Esophagus muscularis mucosa (tissue), 4 donors: ENCODE measurements around the gene SCARF2. TPM values are rescaled to one million over a fixed set of nuclear protein-coding genes. Genes with fewer than 3 reads are reported as not detected.

Experiments
- DNase-seq: peaks from one replicate; pipeline ENCODE4 v3.0.0-alpha.2; 2017; ENCODE audit errors: extremely low spot score
- H3K27ac ChIP-seq, 4 donors: fragments of 200-600 bp; sonication (generic); replicated peaks in 1 of 4; 1 replicate in 3 of 4; 2 replicates in 1 of 4; pipeline ENCODE4 v1.5.1; 2016 to 2019; ENCODE audit warnings: mild to moderate bottlenecking in 1 of 4
- H3K27me3 ChIP-seq, 4 donors: fragments of 200-600 bp; sonication (generic); one replicate each; pipeline versions ENCODE4 v1.5.1 to v1.6.0; 2016 to 2019
- H3K36me3 ChIP-seq, 4 donors: fragments of 200-600 bp; sonication (generic); one replicate each; pipeline ENCODE4 v1.5.1; 2016 to 2019
- H3K4me1 ChIP-seq, 4 donors: fragments of 200-600 bp; sonication (generic); one replicate each; pipeline ENCODE4 v1.5.1; 2016 to 2019
- H3K4me3 ChIP-seq, 4 donors: fragments of 200-600 bp; sonication (generic); 1 replicate in 2 of 4; 2 replicates in 2 of 4; pipeline ENCODE4 v1.5.1; 2016 to 2019; ENCODE audit warnings: mild to moderate bottlenecking in 4 of 4, moderate library complexity in 1 of 4
- H3K9me3 ChIP-seq, 4 donors: fragments of 200-600 bp; sonication (generic); 1 replicate in 3 of 4; 2 replicates in 1 of 4; pipeline ENCODE4 v1.5.1; 2016 to 2019
- CTCF ChIP-seq, 3 experiments: fragments of 200-600 bp in 2 of 3; fragments of 450-650 bp in 1 of 3; sonication (generic) in 2 of 3; IDR thresholded peaks; one replicate each; pipeline ENCODE4 v1.5.1; 2017 to 2019; ENCODE audit warnings: antibody characterized with exemption in 3 of 3, mild to moderate bottlenecking in 2 of 3, moderate library complexity in 1 of 3
- EP300 ChIP-seq: sonication (generic); formaldehyde crosslinking; IDR thresholded peaks from one replicate; pipeline ENCODE4 v1.6.1; 2017; ENCODE audit warnings: antibody characterized with exemption
- POLR2A ChIP-seq: fragments of 450-650 bp; IDR thresholded peaks from one replicate; pipeline ENCODE4 v1.6.1; 2017; ENCODE audit warnings: antibody characterized with exemption, moderate library complexity, mild to moderate bottlenecking, low read depth
- POLR2AphosphoS5 ChIP-seq, 2 donors: sonication (generic); formaldehyde crosslinking; IDR thresholded peaks; one replicate each; pipeline ENCODE4 v1.6.1; 2017; ENCODE audit warnings: antibody characterized with exemption in 2 of 2
- WGBS: methylation state at CpG from one replicate; pipeline ENCODE4 v1.1.5; 2018; 5-methylcytosine and 5-hydroxymethylcytosine counted together
- intact Hi-C: fragments of 100-400 bp; cut with DNase I; formaldehyde crosslinking; loops from one replicate; pipeline ENCODE4 v1.15.1; 2023
- total RNA-seq, 4 donors: library from RNA; depleted of rRNA; stranded (reverse); fragments of >200 nt; gene quantifications; one replicate each; pipeline versions ENCODE4 v1.1.0 to v1.2.1, GENCODE V29; 2016

The SCARF2 gene
- total RNA-seq, 4 donors from 2014 or later: 14.5 to 31.6 (median 22.2) TPM

DNA sequence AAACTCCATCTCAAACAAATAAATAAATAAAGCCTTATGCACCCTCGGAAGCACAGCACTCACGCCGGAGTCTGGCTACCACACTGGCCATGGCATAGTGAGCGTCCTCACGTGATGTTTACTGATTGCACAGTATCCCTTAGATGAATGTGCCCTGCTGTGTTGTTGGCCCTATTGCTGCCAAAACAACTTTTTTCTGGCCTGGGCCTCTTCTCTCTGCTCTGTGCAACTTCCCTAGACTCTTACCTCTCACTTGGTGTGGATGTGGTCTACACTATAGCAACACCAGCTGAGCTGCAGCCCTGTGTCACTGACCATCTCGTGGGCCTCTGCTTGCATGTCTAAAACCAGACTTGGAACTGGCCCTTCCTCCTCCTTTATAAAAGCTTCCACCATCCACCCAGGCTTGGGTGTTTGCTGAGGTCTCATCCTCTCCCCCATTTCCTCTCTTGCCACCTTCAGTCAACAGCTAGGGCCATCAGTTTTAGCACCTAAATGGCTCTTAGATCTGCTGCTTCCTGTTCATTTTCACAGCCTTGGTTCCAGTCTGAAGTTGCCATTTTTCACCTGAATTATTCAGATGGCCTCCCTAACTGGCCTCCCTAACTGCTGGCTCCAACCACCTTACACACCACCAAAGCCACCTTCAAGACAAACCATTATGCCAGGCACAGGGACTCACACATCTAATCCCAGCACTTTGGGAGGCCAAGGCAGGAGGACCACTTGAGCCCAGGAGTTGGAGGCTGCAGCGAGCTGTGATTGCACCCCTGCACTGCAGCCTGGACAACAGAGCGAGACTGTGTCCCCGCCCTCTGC lies 34.5 kb downstream of the SCARF2 start:
- no peaks in the 10 kb centered on the region for H3K27me3 ChIP-seq
- H3K27ac ChIP-seq: no peak overlapping the region
- no peak overlapping the region for H3K4me3 ChIP-seq
- DNase-seq: no peak
- intact Hi-C loops: no loop called here
- H3K4me1 ChIP-seq: no peaks in the 10 kb centered on the region
- no peak for TF ChIP-seq POLR2A
- no peak for TF ChIP-seq POLR2AphosphoS5 (IDR thresholded peaks at IDR 0.05)
- TF ChIP-seq EP300: no peak
- TF ChIP-seq CTCF (IDR thresholded peaks at IDR 0.05): no peak
- H3K9me3 ChIP-seq: no peaks in the 10 kb centered on the region
- WGBS: 96% methylated on average over 8 of the region's 9 CpGs
- H3K36me3 ChIP-seq: peaks cover 21 to 75% (median 56%) of the 10 kb centered on the region in 4 donors

GRCh38 chr22:20401376-20402014 lies 36.1 kb downstream of the SCARF2 start:
- DNase-seq: no peak
- no peak overlapping the region for H3K27ac ChIP-seq
- no peak for TF ChIP-seq CTCF (IDR thresholded peaks at IDR 0.05)
- TF ChIP-seq POLR2AphosphoS5 (IDR thresholded peaks at IDR 0.05): no peak
- no peak for TF ChIP-seq POLR2A
- no peak for TF ChIP-seq EP300
- intact Hi-C loops: no loop called here
- no peaks in the 10 kb centered on the region for H3K9me3 ChIP-seq
- peaks cover 16 to 59% (median 46%) of the 10 kb centered on the region in 4 donors for H3K36me3 ChIP-seq
- H3K27me3 ChIP-seq: no peaks in the 10 kb centered on the region
- WGBS: 86% methylated on average over 11 of the region's 13 CpGs
- peaks cover 0 to 6% (median 3%) of the 10 kb centered on the region in 4 donors for H3K4me1 ChIP-seq
- H3K4me3 ChIP-seq: no peak overlapping the region

- DNase-seq: no peak
- WGBS: 93% methylated on average over 5 of the region's 15 CpGs
Observed at GRCh38 chr22:20400606-20401375, 36.8 kb downstream of the SCARF2 start.

More at GRCh38 chr22:20400606-20401375, 36.8 kb downstream of the SCARF2 start:
- intact Hi-C loops: no loop called here
- H3K36me3 ChIP-seq: peaks cover 9 to 52% (median 39%) of the 10 kb centered on the region in 4 donors
- no peak overlapping the region for H3K27ac ChIP-seq
- H3K4me3 ChIP-seq: no peak overlapping the region
- H3K9me3 ChIP-seq: no peaks in the 10 kb centered on the region
- H3K4me1 ChIP-seq: peaks cover 0 to 13% (median 6%) of the 10 kb centered on the region in 4 donors
- no peak for TF ChIP-seq POLR2A
- no peak for TF ChIP-seq POLR2AphosphoS5 (IDR thresholded peaks at IDR 0.05)
- no peak for TF ChIP-seq EP300
- no peak for TF ChIP-seq CTCF (IDR thresholded peaks at IDR 0.05)
- no peaks in the 10 kb centered on the region for H3K27me3 ChIP-seq
